Hepatocyte (in vitro differentiated cells): ENCODE results near the gene CCDC157. TPM values are rescaled to one million over a fixed set of nuclear protein-coding genes. Genes with fewer than 3 reads are reported as not detected.

Experiments
- DNase-seq: peaks from one replicate; pipeline ENCODE4 v3.0.0-alpha.2; 2016; ENCODE audit warnings: low spot score
- H2AFZ ChIP-seq: fragments of 200-600 bp; sonication (generic); 2 replicates; pipeline ENCODE4 v1.6.0; 2016; ENCODE audit warnings: antibody characterized with exemption, mild to moderate bottlenecking
- H3K27ac ChIP-seq: fragments of 200-600 bp; sonication (generic); 2 replicates; pipeline ENCODE4 v1.5.1; 2016; ENCODE audit warnings: mild to moderate bottlenecking
- H3K27me3 ChIP-seq: fragments of 200-600 bp; sonication (generic); 2 replicates; pipeline ENCODE4 v1.6.1; 2016
- H3K36me3 ChIP-seq: fragments of 200-600 bp; sonication (generic); replicated peaks from 2 replicates; pipeline ENCODE4 v1.5.1; 2016; ENCODE audit warnings: low read depth; ENCODE audit not compliant: insufficient read depth
- H3K4me1 ChIP-seq: fragments of 200-600 bp; sonication (generic); 2 replicates; pipeline ENCODE4 v1.5.1; 2016; ENCODE audit warnings: mild to moderate bottlenecking, moderate library complexity; ENCODE audit not compliant: insufficient read depth
- H3K4me2 ChIP-seq: fragments of 200-600 bp; sonication (generic); 2 replicates; pipeline ENCODE4 v1.6.0; 2016
- H3K4me3 ChIP-seq: fragments of 200-600 bp; sonication (generic); 2 replicates; pipeline ENCODE4 v1.5.1; 2016; ENCODE audit warnings: mild to moderate bottlenecking
- H3K79me2 ChIP-seq: fragments of 200-600 bp; sonication (generic); 2 replicates; pipeline ENCODE4 v1.6.0; 2017; ENCODE audit warnings: mild to moderate bottlenecking
- H3K9me2 ChIP-seq: fragments of 200-600 bp; sonication (generic); replicated peaks from 2 replicates; pipeline ENCODE4 v1.6.0; 2017; ENCODE audit warnings: mild to moderate bottlenecking; ENCODE audit not compliant: insufficient read depth
- H3K9me3 ChIP-seq: fragments of 200-600 bp; sonication (generic); 2 replicates; pipeline ENCODE4 v1.5.1; 2016; ENCODE audit warnings: low read depth, mild to moderate bottlenecking
- H4K20me1 ChIP-seq: fragments of 200-600 bp; sonication (generic); 2 replicates; pipeline ENCODE4 v1.6.0; 2016; ENCODE audit warnings: mild to moderate bottlenecking; ENCODE audit not compliant: insufficient read depth, poor library complexity, severe bottlenecking
- CTCF ChIP-seq: fragments of 200-600 bp; sonication (generic); IDR thresholded peaks from 2 replicates; pipeline ENCODE4 v1.5.1; 2016; ENCODE audit warnings: antibody characterized with exemption, mild to moderate bottlenecking; ENCODE audit not compliant: poor library complexity
- EZH2 ChIP-seq: fragments of 200-600 bp; sonication (generic); IDR thresholded peaks from 2 replicates; pipeline ENCODE4 v1.6.1; 2016; ENCODE audit warnings: antibody characterized with exemption, mild to moderate bottlenecking, borderline replicate concordance
- EZH2phosphoT487 ChIP-seq: fragments of 200-600 bp; sonication (generic); IDR thresholded peaks from one replicate; pipeline ENCODE4 v1.6.1; 2018; ENCODE audit warnings: antibody characterized with exemption, mild to moderate bottlenecking, low read depth, moderate library complexity; ENCODE audit not compliant: unreplicated experiment, severe bottlenecking
- WGBS: methylation state at CpG from one replicate; pipeline ENCODE4 v1.1.6; 2016; ENCODE audit warnings: low lambda C conversion rate; ENCODE audit errors: missing lambda C conversion rate; 5-methylcytosine and 5-hydroxymethylcytosine counted together
- polyA plus RNA-seq: library from polyadenylated mRNA; unstranded; fragments of >200 nt; fragmentation: Nextera tagmentation; extraction: Ambion mirVana; gene quantifications from 2 replicates; pipeline ENCODE4 v1.2.1, GENCODE V29; 2016
- total RNA-seq: library from RNA; depleted of rRNA; stranded (reverse); fragments of >200 nt; gene quantifications from 2 replicates; pipeline ENCODE4 v1.2.3, GENCODE V29; 2014

CCDC157 gene
- total and polyA plus RNA-seq, 2 experiments from 2014 or later, result 4.1 to 5.4 TPM

GRCh38 chr22:30396871-30397655, 40.3 kb downstream of the CCDC157 start, which contains the start of gene SEC14L2:
TSS of gene SEC14L2 (plus strand) at chr22:30397018. CDS start at chr22:30397117, 99 bp downstream.
- peak within 1 kb of the TSS; percentile 99 for H3K4me2 ChIP-seq
- H3K9me2 ChIP-seq, result no peaks in the 10 kb centered on the region
- H3K4me1 ChIP-seq, result peaks cover 5% of the 10 kb centered on the region
- no peaks in the 10 kb centered on the region for H3K27me3 ChIP-seq
- H3K9me3 ChIP-seq, result no peaks in the 10 kb centered on the region
- H2AFZ ChIP-seq, result peak within 1 kb of the TSS; percentile 90
- WGBS, result 1% methylated on average over 39 of the region's 56 CpGs
- DNase-seq, result peak; percentile 79
- peak within 1 kb of the TSS; percentile 96 for H3K4me3 ChIP-seq
- no peaks in the 10 kb centered on the region for H3K36me3 ChIP-seq
- peaks cover 9% of the 10 kb centered on the region for H3K79me2 ChIP-seq
- H3K27ac ChIP-seq, result no peak within 1 kb of the TSS
- no peaks in the 10 kb centered on the region for H4K20me1 ChIP-seq
- TF ChIP-seq CTCF, result no peak
- TF ChIP-seq EZH2, result no peak
- TF ChIP-seq EZH2phosphoT487, result no peak

- Histone ChIP-seq H3K27ac (no peak overlapping the region), H2AFZ (peak overlapping the region; percentile 90), H3K4me3 (peak overlapping the region; percentile 96), H3K36me3 (no peaks in the 10 kb centered on the region), H3K79me2 (peaks cover 9% of the 10 kb centered on the region), H3K9me2 (no peaks in the 10 kb centered on the region), H3K4me1 (peaks cover 5% of the 10 kb centered on the region), H4K20me1 (no peaks in the 10 kb centered on the region), H3K4me2 (peak overlapping the region; percentile 99), H3K27me3 (no peaks in the 10 kb centered on the region), H3K9me3 (no peaks in the 10 kb centered on the region)
- WGBS, result 31% methylated on average over 11 of the region's 11 CpGs
- DNase-seq, result no peak
- TF ChIP-seq EZH2phosphoT487 (no peak), CTCF (no peak), EZH2 (no peak)
Measured at GRCh38 chr22:30397656-30398635, 41.1 kb downstream of the CCDC157 start.

- Histone ChIP-seq H3K9me2 (no peaks in the 10 kb centered on the region), H3K4me3 (no peak overlapping the region), H3K4me2 (peak overlapping the region; percentile 99), H2AFZ (no peak overlapping the region), H3K27me3 (no peaks in the 10 kb centered on the region), H3K79me2 (peaks cover 9% of the 10 kb centered on the region), H3K36me3 (no peaks in the 10 kb centered on the region), H4K20me1 (no peaks in the 10 kb centered on the region), H3K4me1 (peaks cover 5% of the 10 kb centered on the region), H3K27ac (no peak overlapping the region), H3K9me3 (no peaks in the 10 kb centered on the region)
- 82% methylated on average over 25 of the region's 25 CpGs for WGBS
- TF ChIP-seq EZH2phosphoT487 (no peak), CTCF (no peak), EZH2 (no peak)
- no peak for DNase-seq
Measured at GRCh38 chr22:30398685-30399680, 42.2 kb downstream of the CCDC157 start.
